SK-N-SH treated with all-trans-retinoic acid at 6 μM for 48 hours (cell line): ENCODE results near the gene SLC10A6.

Source experiments
- CREB5 ChIP-seq: fragments of 250-450 bp; sonication (Bioruptor Pico); IDR thresholded peaks from 2 replicates; pipeline ENCODE4 v1.5.1; 2020; ENCODE audit warnings: low read depth, mild to moderate bottlenecking, moderate library complexity
- ESRRG ChIP-seq: fragments of 250-450 bp; sonication (Bioruptor Pico); IDR thresholded peaks from 2 replicates; pipeline ENCODE4 v1.6.1; 2021; ENCODE audit warnings: mild to moderate bottlenecking
- GLIS3 ChIP-seq: fragments of 250-450 bp; sonication (Bioruptor Pico); IDR thresholded peaks from 2 replicates; pipeline ENCODE4 v1.5.0; 2020; ENCODE audit warnings: mild to moderate bottlenecking, moderate library complexity
- PATZ1 ChIP-seq: fragments of 250-450 bp; sonication (Bioruptor Pico); IDR thresholded peaks from 2 replicates; pipeline ENCODE4 v1.8.0; 2020; ENCODE audit warnings: mild to moderate bottlenecking, moderate library complexity, borderline replicate concordance
- RARB ChIP-seq: fragments of 250-450 bp; sonication (Bioruptor Pico); IDR thresholded peaks from 2 replicates; pipeline ENCODE4 v1.8.0; 2021; ENCODE audit warnings: mild to moderate bottlenecking, moderate library complexity
- SNAI2 ChIP-seq: fragments of 250-450 bp; sonication (Bioruptor Pico); IDR thresholded peaks from 2 replicates; pipeline ENCODE4 v1.5.0; 2020; ENCODE audit warnings: mild to moderate bottlenecking, moderate library complexity
- TCF4 ChIP-seq: fragments of 250-450 bp; sonication (Bioruptor Pico); IDR thresholded peaks from 2 replicates; pipeline ENCODE4 v1.8.0; 2021; ENCODE audit warnings: mild to moderate bottlenecking, moderate library complexity, borderline replicate concordance
- ZFP30 ChIP-seq: fragments of 450-650 bp; formaldehyde crosslinking; IDR thresholded peaks from 2 replicates; pipeline ENCODE4 v1.5.0; 2022; ENCODE audit warnings: mild to moderate bottlenecking, moderate library complexity
- ZNF565 ChIP-seq: fragments of 450-650 bp; formaldehyde crosslinking; conservative IDR thresholded peaks from 2 replicates; pipeline ENCODE4 v1.5.0; 2020; ENCODE audit warnings: low read depth, mild to moderate bottlenecking, moderate library complexity
- TF ChIP-seq, protein P1 (sequence below): fragments of 250-450 bp; sonication (Bioruptor Pico); IDR thresholded peaks from 2 replicates; pipeline ENCODE4 v1.5.0; 2020; ENCODE audit warnings: mild to moderate bottlenecking, moderate library complexity

DNA sequence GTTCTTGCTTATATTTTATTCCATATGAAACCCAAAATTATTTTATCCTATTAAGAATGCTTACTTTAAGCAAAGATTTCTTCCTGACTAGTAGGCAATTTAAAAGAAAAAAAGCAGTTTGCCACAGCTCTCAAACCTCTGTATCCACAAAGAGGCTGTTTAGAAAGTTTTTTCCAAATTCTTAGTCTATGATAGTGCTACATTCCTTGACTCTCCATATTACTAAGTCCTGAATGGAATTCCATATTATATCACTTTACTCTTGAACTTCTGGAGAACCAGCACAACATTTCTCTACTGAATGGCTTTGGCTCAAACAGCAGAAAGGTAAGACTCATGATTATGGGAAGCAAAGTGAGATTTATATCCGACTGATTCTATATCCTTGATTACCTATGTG lies 8.3 kb downstream of the SLC10A6 start:
- TF ChIP-seq, protein P1, sequence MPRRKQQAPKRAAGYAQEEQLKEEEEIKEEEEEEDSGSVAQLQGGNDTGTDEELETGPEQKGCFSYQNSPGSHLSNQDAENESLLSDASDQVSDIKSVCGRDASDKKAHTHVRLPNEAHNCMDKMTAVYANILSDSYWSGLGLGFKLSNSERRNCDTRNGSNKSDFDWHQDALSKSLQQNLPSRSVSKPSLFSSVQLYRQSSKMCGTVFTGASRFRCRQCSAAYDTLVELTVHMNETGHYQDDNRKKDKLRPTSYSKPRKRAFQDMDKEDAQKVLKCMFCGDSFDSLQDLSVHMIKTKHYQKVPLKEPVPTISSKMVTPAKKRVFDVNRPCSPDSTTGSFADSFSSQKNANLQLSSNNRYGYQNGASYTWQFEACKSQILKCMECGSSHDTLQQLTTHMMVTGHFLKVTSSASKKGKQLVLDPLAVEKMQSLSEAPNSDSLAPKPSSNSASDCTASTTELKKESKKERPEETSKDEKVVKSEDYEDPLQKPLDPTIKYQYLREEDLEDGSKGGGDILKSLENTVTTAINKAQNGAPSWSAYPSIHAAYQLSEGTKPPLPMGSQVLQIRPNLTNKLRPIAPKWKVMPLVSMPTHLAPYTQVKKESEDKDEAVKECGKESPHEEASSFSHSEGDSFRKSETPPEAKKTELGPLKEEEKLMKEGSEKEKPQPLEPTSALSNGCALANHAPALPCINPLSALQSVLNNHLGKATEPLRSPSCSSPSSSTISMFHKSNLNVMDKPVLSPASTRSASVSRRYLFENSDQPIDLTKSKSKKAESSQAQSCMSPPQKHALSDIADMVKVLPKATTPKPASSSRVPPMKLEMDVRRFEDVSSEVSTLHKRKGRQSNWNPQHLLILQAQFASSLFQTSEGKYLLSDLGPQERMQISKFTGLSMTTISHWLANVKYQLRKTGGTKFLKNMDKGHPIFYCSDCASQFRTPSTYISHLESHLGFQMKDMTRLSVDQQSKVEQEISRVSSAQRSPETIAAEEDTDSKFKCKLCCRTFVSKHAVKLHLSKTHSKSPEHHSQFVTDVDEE (CRISPR knock-in tag), result no peak
- no peak for TF ChIP-seq ZFP30 (CRISPR knock-in tag)
- no peak for TF ChIP-seq PATZ1 (CRISPR knock-in tag)
- TF ChIP-seq ESRRG, result no peak
- TF ChIP-seq CREB5 (CRISPR knock-in tag), result no peak
- TF ChIP-seq TCF4 (CRISPR knock-in tag), result no peak
- no peak for TF ChIP-seq RARB (CRISPR knock-in tag)
- TF ChIP-seq GLIS3 (CRISPR knock-in tag), result no peak
- TF ChIP-seq ZNF565, result no peak
- no peak for TF ChIP-seq SNAI2 (CRISPR knock-in tag)
